Measurements from ENCODE around the gene NRTN.

NRTN gene

DNA sequence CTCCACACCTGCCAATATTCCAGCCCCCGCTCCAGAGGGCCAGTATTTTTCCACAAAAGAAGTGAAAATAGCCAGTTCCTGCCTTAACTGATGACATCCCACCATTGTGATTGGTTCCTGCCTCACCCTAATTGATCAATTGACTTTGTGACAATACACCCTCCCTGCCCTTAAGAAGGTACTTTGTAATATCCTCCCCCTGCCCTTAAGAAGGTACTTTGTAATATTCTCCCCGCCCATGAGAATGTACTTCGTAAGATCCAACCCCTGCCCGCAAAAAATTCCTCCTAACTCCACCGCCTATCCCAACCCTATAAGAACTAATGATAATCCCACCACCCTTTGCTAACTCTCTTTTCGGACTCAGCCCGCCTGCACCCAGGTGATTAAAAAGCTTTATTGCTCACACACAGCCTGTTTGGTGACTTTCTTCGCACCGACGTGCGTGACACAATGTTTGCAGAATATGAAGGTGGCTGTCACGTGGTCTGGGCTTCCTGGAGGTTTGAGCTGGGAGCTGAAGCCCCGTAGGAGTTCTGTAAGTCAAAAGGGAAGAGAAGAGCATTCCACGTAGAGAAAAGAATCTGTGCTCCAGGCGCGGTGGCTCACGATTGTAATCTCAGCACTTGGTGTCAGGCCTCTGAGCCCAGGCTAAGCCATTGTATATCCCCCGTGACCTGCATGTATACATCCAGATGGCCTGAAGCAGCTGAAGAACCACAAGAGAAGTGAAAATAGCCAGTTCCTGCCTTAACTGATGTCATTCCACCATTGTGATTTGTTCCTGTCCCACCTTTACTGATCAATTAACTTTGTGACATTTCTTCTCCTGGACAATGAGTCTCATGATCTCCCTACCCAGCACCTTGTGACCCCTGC is 52.6 kb downstream of the NRTN start:
- Histone ChIP-seq H3K27me3 (ENCODE audit: insufficient read depth, poor library complexity, severe bottlenecking) (no peaks in the 10 kb centered on the region), H3K4me3 (replicated peaks; ENCODE audit: insufficient read depth, low read length) (no peak overlapping the region), H3K27ac (replicated peaks) (no peak overlapping the region)
- DNase-seq (ENCODE audit: low read depth in 1 of 2, low spot score in 1 of 2): no peak
- TF ChIP-seq GABPA (IDR thresholded peaks at IDR 0.05; ENCODE audit: low read depth): no peak
- no peak for TF ChIP-seq POLR2AphosphoS5 (IDR thresholded peaks at IDR 0.05; ENCODE audit: low read depth)
- TF ChIP-seq, protein P1, sequence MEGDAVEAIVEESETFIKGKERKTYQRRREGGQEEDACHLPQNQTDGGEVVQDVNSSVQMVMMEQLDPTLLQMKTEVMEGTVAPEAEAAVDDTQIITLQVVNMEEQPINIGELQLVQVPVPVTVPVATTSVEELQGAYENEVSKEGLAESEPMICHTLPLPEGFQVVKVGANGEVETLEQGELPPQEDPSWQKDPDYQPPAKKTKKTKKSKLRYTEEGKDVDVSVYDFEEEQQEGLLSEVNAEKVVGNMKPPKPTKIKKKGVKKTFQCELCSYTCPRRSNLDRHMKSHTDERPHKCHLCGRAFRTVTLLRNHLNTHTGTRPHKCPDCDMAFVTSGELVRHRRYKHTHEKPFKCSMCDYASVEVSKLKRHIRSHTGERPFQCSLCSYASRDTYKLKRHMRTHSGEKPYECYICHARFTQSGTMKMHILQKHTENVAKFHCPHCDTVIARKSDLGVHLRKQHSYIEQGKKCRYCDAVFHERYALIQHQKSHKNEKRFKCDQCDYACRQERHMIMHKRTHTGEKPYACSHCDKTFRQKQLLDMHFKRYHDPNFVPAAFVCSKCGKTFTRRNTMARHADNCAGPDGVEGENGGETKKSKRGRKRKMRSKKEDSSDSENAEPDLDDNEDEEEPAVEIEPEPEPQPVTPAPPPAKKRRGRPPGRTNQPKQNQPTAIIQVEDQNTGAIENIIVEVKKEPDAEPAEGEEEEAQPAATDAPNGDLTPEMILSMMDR (IDR thresholded peaks at IDR 0.05; ENCODE audit: insufficient read depth, low read length): no peak
- TF ChIP-seq SPI1 (IDR thresholded peaks at IDR 0.05; ENCODE audit: borderline replicate concordance, low read depth): no peak
- TF ChIP-seq, protein P2, sequence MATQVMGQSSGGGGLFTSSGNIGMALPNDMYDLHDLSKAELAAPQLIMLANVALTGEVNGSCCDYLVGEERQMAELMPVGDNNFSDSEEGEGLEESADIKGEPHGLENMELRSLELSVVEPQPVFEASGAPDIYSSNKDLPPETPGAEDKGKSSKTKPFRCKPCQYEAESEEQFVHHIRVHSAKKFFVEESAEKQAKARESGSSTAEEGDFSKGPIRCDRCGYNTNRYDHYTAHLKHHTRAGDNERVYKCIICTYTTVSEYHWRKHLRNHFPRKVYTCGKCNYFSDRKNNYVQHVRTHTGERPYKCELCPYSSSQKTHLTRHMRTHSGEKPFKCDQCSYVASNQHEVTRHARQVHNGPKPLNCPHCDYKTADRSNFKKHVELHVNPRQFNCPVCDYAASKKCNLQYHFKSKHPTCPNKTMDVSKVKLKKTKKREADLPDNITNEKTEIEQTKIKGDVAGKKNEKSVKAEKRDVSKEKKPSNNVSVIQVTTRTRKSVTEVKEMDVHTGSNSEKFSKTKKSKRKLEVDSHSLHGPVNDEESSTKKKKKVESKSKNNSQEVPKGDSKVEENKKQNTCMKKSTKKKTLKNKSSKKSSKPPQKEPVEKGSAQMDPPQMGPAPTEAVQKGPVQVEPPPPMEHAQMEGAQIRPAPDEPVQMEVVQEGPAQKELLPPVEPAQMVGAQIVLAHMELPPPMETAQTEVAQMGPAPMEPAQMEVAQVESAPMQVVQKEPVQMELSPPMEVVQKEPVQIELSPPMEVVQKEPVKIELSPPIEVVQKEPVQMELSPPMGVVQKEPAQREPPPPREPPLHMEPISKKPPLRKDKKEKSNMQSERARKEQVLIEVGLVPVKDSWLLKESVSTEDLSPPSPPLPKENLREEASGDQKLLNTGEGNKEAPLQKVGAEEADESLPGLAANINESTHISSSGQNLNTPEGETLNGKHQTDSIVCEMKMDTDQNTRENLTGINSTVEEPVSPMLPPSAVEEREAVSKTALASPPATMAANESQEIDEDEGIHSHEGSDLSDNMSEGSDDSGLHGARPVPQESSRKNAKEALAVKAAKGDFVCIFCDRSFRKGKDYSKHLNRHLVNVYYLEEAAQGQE (IDR thresholded peaks at IDR 0.05; ENCODE audit: insufficient replicate concordance, low read depth): no peak

DNA sequence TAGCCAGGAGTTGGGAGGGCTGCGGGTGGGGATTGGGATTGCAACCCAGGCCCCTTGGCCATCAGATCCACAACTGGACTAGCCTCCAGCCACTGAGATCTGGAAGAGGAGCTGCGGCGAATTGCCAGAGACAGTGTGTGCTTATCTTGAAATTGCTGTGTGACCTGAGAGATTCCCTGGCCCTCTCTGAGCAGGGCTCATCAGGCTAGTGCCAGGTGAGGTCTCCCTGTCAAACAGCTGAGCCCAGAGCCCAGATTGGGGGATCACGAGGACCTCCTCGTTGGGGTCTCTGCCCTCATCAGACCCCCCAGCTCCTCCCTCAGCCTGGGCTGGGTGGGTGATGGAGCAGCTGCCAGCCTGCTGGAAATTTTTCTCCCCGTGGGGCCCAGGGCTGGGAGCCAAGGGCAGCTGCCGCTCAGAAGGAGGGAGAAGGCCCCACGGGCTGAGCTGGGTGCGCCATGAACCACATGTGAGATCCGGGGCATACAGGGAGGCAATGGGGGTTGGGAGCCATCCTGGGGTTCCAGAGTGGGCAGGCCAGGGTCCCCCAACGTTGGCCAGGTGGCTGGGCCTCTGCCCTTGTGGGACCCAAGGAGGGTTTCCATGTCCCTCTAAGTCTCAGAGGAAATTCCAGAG is 58.3 kb downstream of the NRTN start:
- no peaks in the 10 kb centered on the region for H3K27me3 ChIP-seq (ENCODE audit: insufficient read depth, poor library complexity, severe bottlenecking)
- no peak overlapping the region for H3K27ac ChIP-seq (replicated peaks)
- TF ChIP-seq, protein P2 (IDR thresholded peaks at IDR 0.05; ENCODE audit: insufficient replicate concordance, low read depth): no peak
- TF ChIP-seq GABPA (IDR thresholded peaks at IDR 0.05; ENCODE audit: low read depth): no peak
- TF ChIP-seq, protein P1 (IDR thresholded peaks at IDR 0.05; ENCODE audit: insufficient read depth, low read length): no peak
- TF ChIP-seq POLR2AphosphoS5 (IDR thresholded peaks at IDR 0.05; ENCODE audit: low read depth): no peak
- no peak for TF ChIP-seq SPI1 (IDR thresholded peaks at IDR 0.05; ENCODE audit: borderline replicate concordance, low read depth)
- no peak for DNase-seq (ENCODE audit: low read depth in 1 of 2, low spot score in 1 of 2)
- H3K4me3 ChIP-seq (replicated peaks; ENCODE audit: insufficient read depth, low read length): no peak overlapping the region

DNA sequence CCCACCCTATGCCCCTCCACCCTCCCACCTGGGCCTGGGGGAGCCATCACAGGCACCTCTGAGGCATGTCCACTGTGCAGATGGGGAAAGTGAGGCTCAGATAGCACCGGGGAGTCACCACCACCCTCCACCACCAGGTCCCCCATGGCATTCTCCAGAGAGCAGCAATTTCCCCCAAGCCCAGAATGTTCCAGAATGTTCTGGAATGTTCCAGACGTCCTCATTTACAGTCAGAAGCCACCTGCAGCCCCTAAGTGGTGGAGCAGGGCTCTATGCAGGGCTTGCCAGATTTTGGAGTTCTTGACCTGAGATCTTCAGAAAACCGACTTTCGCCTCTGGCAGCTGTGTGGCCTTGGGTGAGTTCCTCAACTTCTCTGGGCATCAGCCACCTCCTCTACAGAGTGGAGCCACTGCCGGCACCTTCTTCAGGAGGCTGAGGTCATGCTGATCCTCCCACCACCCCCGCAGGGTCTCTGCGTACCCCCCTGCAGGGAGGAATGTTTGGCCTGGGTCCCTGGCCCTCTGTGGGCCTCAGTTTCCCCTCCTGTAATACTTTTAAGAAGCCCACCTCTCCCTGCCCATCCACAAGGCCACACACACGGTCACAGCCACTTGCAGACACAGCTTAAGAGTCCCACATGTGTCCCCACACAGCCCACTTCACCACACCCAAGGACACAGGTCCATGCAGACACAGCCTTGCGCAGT is 59.3 kb downstream of the NRTN start:
- TF ChIP-seq GABPA (IDR thresholded peaks at IDR 0.05; ENCODE audit: low read depth): no peak
- TF ChIP-seq POLR2AphosphoS5 (IDR thresholded peaks at IDR 0.05; ENCODE audit: low read depth): no peak
- TF ChIP-seq, protein P2 (IDR thresholded peaks at IDR 0.05; ENCODE audit: insufficient replicate concordance, low read depth): no peak
- no peak for TF ChIP-seq SPI1 (IDR thresholded peaks at IDR 0.05; ENCODE audit: borderline replicate concordance, low read depth)
- TF ChIP-seq, protein P1 (IDR thresholded peaks at IDR 0.05; ENCODE audit: insufficient read depth, low read length): no peak
- DNase-seq (ENCODE audit: low read depth in 1 of 2, low spot score in 1 of 2): no peak
- no peak overlapping the region for H3K27ac ChIP-seq (replicated peaks)
- no peaks in the 10 kb centered on the region for H3K27me3 ChIP-seq (ENCODE audit: insufficient read depth, poor library complexity, severe bottlenecking)
- no peak overlapping the region for H3K4me3 ChIP-seq (replicated peaks; ENCODE audit: insufficient read depth, low read length)
